KOPT-K1 (cell line): ENCODE results near the gene RAPGEFL1.

Experiments
- H3K27ac ChIP-seq: fragments of 200-600 bp; sonication (generic); 2 replicates; pipeline ENCODE4 v1.5.1; 2016; ENCODE audit warnings: antibody characterized with exemption, mild to moderate bottlenecking, low read depth, low read length; ENCODE audit not compliant: poor library complexity, severe bottlenecking
- H3K36me3 ChIP-seq: fragments of 200-600 bp; sonication (generic); 2 replicates; pipeline ENCODE4 v1.5.1; 2017; ENCODE audit warnings: antibody characterized with exemption, mild to moderate bottlenecking, low read length, moderate library complexity; ENCODE audit not compliant: insufficient read depth
- H3K9me3 ChIP-seq: fragments of 200-600 bp; sonication (generic); 2 replicates; pipeline ENCODE4 v1.5.1; 2017; ENCODE audit warnings: antibody characterized with exemption, low read length, mild to moderate bottlenecking; ENCODE audit not compliant: insufficient read depth, poor library complexity, severe bottlenecking

Gene RAPGEFL1

DNA sequence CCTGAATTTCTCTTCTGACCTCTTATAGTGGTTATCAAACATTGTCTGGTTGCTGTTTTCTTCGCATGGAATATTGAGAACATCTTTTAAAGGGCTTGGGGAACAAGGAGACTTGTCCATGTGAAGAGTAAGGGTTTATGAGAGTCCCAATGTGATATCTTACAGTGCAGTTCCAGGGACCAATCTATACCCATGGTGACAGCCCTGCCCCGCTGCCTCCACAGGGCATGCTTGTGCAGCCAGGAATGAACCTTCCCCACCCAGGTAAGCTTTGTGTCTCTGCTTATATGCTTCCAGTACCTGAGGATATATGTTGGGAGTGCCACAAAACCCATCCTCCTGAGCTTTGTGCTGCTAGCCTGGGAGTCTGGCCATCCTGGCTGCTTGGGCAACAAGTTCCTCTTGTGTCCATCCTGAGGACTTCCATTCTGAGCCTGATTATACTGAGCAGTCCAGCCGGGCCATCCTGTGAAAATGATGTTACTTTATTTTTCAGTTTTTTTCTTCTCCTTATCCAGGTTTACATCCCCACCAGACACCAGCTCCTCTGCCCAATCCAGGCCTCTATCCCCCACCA, 9.5 kb upstream of the RAPGEFL1 start:
- peaks cover 100% of the 10 kb centered on the region for H3K36me3 ChIP-seq
- no peaks in the 10 kb centered on the region for H3K9me3 ChIP-seq
- H3K27ac ChIP-seq = no peak overlapping the region

DNA sequence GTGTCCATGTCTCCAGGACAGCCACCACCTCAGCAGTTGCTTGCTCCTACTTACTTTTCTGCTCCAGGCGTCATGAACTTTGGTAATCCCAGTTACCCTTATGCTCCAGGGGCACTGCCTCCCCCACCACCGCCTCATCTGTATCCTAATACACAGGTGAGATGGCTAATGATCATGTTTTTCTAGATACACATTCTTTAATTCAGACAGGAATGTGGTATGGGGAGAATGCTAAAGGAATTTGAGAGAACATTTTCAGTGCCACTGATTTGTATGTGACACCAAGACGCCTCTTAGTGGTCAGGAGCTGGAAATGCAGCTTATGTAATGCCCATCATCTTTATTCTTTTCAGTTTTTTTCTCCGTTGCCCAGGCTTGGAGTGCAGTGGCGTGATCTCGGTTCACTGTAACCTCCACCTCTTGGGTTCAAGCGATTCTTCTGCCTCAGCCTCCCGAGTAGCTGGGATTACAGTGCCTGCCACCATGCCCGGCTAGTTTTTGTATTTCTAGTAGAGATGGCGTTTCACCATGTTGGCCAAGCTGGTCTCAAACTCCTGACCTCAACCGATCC, 8.9 kb upstream of the RAPGEFL1 start:
- no peaks in the 10 kb centered on the region for H3K9me3 ChIP-seq
- H3K27ac ChIP-seq = no peak overlapping the region
- peaks cover 100% of the 10 kb centered on the region for H3K36me3 ChIP-seq

DNA sequence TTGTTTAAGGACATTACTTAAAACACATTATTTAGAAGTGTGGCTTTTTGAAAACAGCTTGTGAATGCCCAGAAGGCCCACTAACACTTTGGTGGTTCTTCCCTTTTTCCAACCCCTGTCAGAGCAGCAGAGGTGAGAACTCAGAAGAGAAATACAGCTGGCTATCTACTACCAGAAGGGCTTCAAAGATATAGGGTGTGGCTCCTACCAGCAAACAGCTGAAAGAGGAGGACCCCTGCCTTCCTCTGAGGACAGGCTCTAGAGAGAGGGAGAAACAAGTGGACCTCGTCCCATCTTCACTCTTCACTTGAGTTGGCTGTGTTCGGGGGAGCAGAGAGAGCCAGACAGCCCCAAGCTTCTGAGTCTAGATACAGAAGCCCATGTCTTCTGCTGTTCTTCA, 6.9 kb upstream of the RAPGEFL1 start:
- Histone ChIP-seq H3K36me3 (peaks cover 99% of the 10 kb centered on the region), H3K9me3 (no peaks in the 10 kb centered on the region), H3K27ac (no peak overlapping the region)

DNA sequence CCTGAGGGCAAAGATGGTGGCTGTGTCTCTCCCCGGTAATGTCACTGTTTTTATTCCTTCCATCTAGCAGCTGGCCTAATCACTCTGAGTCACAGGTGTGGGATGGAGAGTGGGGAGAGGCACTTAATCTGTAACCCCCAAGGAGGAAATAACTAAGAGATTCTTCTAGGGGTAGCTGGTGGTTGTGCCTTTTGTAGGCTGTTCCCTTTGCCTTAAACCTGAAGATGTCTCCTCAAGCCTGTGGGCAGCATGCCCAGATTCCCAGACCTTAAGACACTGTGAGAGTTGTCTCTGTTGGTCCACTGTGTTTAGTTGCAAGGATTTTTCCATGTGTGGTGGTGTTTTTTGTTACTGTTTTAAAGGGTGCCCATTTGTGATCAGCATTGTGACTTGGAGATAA, 5.5 kb upstream of the RAPGEFL1 start:
- no peak overlapping the region for H3K27ac ChIP-seq
- H3K9me3 ChIP-seq = no peaks in the 10 kb centered on the region
- H3K36me3 ChIP-seq = peaks cover 95% of the 10 kb centered on the region

DNA sequence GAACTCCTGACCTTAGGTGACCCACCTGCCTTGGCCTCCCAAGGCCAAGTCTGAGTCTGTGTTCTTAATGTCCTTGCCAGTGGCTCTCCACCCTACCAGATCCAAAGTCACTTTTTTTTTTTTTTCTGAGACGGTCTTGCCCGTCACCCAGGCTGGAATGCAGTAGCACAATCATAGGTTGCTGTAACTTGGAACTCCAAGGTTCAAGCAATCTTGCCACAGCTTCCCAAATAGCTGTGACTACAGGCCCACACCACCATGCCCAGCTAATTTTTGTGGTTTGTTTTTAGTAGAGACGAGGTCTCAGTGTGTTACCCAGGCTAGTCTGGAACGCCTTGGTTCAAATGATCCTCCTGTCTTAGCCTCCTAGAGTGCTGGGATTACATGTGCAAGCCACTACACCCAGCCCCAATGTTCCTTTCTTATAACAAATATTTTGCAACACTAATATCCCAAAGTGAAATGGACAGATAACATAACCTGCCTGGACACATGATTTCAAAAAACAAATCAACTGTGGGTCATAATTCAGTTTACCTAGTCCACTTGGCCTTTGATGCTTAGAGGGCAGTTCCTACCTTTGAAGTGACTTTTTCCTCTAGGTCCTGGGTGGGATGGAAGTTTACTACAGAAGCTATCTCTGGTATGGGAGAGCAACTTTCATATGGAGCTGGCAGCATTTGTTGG, 4.0 kb upstream of the RAPGEFL1 start:
- Histone ChIP-seq H3K36me3 (peaks cover 84% of the 10 kb centered on the region), H3K27ac (no peak overlapping the region), H3K9me3 (no peaks in the 10 kb centered on the region)

DNA sequence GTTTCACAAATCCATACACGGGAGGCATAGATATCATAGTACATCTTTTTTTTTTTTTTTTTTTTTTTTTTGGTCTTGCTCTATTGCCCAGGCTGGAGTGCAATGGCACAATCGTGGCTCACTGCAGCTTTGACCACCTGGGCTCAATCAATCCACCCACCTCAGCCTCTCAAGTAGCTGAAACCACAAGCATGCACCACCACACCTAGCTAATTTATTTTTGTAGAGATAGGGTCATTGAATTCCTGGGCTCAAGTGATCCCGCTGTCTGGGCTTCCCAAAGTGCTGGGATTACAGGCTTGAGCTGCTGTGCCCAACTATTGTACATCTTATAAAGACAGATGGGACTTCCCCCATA, 3.5 kb upstream of the RAPGEFL1 start:
- H3K27ac ChIP-seq = no peak overlapping the region
- H3K9me3 ChIP-seq = no peaks in the 10 kb centered on the region
- peaks cover 84% of the 10 kb centered on the region for H3K36me3 ChIP-seq

DNA sequence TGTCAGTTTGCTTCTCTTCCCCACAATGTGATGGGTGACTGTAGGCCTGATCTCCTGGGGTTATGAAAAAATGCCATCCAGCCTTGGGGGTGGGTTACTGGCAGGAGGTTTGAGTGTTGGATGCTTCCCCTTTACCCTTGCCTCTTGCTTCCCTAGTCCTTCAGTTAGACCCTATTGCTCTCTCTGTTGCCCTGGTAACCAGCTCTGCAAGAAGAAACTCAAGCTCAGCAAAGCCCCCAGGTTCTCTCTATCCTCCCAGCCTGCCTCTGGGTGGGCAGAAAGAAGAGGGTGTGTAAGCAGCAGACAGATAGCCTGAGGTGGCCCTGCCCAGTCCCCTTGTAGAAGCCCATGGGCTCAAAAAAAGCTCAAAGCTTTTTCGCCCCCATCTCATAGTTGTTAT, 2.8 kb upstream of the RAPGEFL1 start:
- no peaks in the 10 kb centered on the region for H3K9me3 ChIP-seq
- H3K27ac ChIP-seq = no peak overlapping the region
- peaks cover 77% of the 10 kb centered on the region for H3K36me3 ChIP-seq

DNA sequence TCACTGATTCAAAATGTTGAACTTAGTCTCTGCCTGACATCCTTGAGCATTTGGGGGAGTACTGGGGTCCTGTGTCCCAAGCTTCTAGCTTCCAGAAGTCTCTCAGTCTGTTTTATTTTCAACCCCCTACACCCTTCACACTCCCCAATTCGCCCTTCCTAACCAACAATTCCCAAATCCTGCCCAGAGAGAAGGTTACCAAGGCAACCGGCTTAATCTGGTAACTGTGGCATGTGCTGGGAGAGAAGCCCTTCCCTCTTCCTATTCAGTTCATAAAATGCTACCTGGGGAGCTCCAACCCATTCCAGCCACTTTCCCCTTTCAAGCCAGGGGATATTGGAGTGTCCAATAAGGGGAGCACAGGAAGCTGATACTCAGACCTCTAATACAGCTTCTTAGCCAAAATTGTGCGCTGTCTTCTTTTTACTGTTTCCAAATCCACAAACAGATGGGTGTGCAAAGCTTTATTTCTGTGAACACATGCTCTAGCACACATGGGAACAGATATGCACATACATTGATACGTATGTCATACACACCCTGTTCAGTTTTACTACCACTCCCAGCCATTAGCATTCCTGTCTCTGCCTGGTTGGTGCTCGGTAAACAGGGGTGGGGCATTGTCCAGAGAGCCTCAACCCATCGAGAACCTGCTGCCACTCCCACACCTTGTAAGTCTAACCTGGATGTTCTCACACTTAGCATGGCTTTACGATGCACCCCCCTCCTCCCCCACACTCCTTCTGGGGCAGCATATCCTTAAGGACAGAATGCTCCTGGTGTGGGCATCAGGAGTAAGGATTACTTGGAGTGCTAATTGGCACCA, 1.1 kb upstream of the RAPGEFL1 start:
- Histone ChIP-seq H3K36me3 (peaks cover 61% of the 10 kb centered on the region), H3K27ac (no peak overlapping the region), H3K9me3 (no peaks in the 10 kb centered on the region)

DNA sequence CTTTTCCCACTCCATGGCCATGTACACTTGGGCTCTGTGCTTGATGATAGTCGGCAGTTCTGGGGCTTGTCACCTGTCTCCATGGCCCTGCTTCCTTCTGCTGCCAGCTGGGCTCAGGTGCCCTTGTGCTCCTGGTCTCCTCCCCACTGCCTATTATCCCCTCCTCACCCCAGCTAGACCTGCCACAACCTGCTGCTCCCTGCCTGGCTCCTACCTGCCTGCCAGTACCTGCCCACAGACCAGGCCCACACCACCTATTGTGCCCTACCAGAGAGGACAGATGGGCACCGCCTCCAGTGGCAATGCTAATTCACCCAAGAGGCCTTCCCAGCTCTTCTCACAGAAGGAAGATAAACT, 538 bp upstream of the RAPGEFL1 start:
- Histone ChIP-seq H3K27ac (no peak overlapping the region), H3K9me3 (no peaks in the 10 kb centered on the region), H3K36me3 (peaks cover 60% of the 10 kb centered on the region)

DNA sequence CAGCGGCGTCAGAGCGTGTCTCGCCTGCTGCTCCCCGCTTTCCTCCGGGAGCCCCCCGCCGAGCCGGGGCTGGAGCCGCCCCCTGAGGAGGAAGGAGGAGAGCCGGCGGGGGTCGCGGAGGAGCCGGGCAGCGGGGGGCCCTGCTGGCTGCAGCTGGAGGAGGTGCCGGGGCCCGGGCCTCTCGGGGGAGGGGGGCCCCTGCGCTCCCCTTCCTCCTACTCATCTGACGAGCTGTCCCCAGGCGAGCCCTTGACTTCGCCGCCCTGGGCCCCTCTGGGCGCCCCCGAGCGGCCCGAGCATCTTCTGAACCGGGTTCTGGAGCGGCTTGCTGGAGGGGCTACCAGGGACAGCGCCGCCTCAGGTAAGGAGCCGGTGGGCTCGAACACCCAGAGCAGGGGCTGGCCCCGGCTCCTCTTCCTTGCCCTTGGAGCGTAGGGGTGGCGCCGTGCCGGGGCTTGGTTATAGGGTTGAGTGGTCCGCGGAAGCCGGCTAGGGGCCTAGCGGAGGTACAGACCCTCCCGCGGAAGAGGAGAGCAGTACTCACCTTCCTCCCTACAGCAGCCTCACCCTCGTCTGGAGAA, 841 bp downstream of the RAPGEFL1 start:
- no peaks in the 10 kb centered on the region for H3K9me3 ChIP-seq
- no peak overlapping the region for H3K27ac ChIP-seq
- peaks cover 46% of the 10 kb centered on the region for H3K36me3 ChIP-seq

DNA sequence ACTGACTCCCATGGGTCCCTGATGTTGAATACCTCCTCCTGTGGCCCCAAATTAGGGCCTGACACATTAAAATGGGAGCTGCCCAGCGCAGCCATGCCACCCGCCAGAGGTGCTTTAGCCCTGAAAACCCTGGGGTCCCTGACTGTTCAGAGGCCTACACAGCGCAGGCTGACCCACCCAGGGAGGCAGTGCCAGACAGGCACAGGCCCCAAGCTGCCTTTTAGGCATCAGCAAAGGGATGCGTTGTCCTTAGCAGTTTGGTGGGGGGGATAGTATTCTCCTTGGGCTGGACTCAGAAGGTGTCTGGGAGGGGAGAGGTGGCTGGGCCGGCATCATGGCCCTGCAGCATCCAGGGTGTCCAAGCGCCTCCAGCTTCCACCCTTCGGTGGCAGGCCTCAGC, 1.4 kb downstream of the RAPGEFL1 start:
- Histone ChIP-seq H3K27ac (no peak overlapping the region), H3K36me3 (peaks cover 41% of the 10 kb centered on the region), H3K9me3 (no peaks in the 10 kb centered on the region)

DNA sequence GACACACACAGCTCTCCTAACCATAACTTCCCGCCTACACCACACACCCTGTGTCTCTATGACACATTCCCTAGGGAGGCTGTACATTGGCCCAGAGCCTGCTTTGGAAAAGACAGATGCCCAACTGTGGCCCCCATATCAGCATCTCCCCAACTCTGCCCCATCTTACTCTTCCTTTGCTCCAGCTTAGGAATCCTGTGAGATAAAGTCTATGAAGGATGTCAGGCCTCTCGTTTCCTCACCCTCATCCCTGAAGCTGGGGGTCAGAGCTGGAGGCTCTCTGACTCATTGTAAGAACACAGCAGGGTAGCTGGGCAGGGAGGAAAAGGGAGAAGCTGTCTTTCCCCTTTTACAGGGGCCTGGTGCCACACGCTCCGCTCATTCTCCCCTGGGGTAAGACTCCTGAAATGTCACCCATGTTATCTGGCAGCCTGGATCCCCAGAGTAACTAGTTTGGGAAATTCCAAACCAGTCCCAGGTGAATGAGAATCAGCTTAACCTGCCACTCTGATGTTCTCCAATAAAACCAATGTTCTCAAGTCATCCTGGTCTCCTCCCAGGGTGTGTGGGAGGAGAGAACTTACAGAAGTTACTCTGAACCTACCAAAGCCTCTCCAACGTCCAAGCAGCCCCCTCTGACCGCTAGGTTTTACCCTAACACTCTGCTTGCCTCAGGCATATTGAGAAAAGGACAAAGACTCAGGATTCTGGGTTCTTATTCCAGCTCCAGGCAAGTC, 2.8 kb downstream of the RAPGEFL1 start:
- Histone ChIP-seq H3K36me3 (peaks cover 27% of the 10 kb centered on the region), H3K9me3 (no peaks in the 10 kb centered on the region), H3K27ac (no peak overlapping the region)

DNA sequence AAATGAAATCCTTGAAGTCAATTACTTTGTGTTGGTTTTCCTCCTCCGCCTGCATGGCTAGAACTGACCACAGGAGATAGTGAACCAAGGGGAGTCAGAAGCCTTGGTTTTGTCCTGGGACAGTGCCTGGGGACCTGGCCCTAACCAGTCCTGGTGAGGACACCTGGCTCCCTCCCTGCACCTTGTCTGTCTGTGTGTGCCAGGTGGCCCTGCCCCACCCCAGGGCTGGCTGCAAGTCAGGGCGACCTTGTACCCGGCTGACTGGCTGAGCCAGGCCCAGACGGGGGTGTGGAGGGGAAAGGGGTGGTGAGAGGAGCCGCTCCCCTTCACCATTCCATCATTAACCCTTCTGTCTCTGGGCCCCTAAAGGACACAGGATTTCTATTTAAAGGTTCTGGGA, 3.4 kb downstream of the RAPGEFL1 start:
- Histone ChIP-seq H3K36me3 (peaks cover 25% of the 10 kb centered on the region), H3K9me3 (no peaks in the 10 kb centered on the region), H3K27ac (no peak overlapping the region)

DNA sequence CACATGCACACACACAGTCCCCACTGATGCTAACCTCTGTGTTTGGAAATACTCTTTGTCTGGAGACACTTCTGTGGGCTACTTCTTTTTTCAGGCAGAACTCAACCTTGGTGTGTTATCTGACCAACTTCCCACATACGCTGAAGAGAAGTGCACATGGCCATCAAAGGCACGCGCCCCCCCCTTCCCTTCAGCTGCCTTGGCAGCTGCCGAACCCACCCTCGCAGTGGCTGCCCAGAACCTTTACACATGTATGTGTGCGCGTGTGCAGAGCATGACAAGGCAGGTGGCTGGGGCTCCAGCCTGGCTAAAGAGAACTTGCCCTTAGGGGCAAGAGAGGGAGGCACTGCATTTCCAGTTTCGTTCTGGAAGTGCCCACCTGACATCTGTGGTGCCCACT, 3.9 kb downstream of the RAPGEFL1 start:
- Histone ChIP-seq H3K9me3 (no peaks in the 10 kb centered on the region), H3K27ac (no peak overlapping the region), H3K36me3 (peaks cover 21% of the 10 kb centered on the region)

DNA sequence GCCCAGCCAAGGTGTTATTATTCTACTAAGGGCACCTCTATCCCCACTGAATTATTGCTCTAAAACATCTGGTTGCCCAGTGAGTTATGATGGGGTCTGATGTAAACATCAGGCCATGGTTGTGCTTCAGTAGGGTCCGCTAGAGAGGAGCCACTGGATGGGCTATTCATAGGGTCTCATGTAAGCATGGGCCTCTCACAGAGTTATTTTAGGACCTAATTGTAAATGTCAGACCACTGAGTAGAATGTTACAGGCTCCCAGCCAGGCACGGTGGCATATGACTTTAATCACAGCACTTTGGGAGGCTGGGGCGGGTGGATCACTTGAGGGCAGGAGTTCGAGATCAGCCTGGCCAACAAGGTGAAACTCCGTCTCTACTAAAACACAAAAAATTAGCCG, 5.3 kb downstream of the RAPGEFL1 start:
- H3K36me3 ChIP-seq = peaks cover 12% of the 10 kb centered on the region; the same call in 1 of the 2 replicates
- no peak overlapping the region for H3K27ac ChIP-seq
- no peaks in the 10 kb centered on the region for H3K9me3 ChIP-seq
